Peyer's patch (tissue), 4 donors: Measurements from ENCODE around the gene RGL2.
"Not testable (repeated sequence)": the region's sequence is repeated elsewhere in the genome, so short reads cannot be mapped to it uniquely, and the experiment has no call there.

Experiments used
- CTCF ChIP-seq, 6 experiments: fragments of 450-650 bp in 4 of 6; fragments of 200-600 bp in 2 of 6; sonication (generic) in 1 of 6; IDR thresholded peaks; one replicate each; pipeline ENCODE4 v1.5.1; 2017 to 2019; ENCODE audit warnings: antibody characterized with exemption in 6 of 6, mild to moderate bottlenecking in 3 of 6, moderate library complexity in 1 of 6
- POLR2A ChIP-seq, 2 donors: fragments of 450-650 bp; IDR thresholded peaks; one replicate each; pipeline ENCODE4 v1.5.1; 2017; ENCODE audit warnings: antibody characterized with exemption in 2 of 2, mild to moderate bottlenecking in 2 of 2, moderate library complexity in 2 of 2

- not testable (repeated sequence) for TF ChIP-seq POLR2A, CTCF (IDR thresholded peaks at IDR 0.05)
Observed at GRCh38 chr6:33346972-33347371, 48.2 kb upstream of the RGL2 start.
